GM21529 (cell line): ENCODE measurements around the gene PIAS3.
"Not testable (repeated sequence)": the region's sequence is repeated elsewhere in the genome, so short reads cannot be mapped to it uniquely, and the experiment has no call there.

Experiments used
- ATAC-seq: cut with Tn5 transposase; IDR thresholded peaks from one replicate; pipeline ENCODE4 v1.9.1; 2021; ENCODE audit not compliant: unreplicated experiment

The PIAS3 gene

GRCh38 chr1:145826030-145826429, 32.9 kb downstream of the PIAS3 start:
- ATAC-seq: no peak

DNA sequence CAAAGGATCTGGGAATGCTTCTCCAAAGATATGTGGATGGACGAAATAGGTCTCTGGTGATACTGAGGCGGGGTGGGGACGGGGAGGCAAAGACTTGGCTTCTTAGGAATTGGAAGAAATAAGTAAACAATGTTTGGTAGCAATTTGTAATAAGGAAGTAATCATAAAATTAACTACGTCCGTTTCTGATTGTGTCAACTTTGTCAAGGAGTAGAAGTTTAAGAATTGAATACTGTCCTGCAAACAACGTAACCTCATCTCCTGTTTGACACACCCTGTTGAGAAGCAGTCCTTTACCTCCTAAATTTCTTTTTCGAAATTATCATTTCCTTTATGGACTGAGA, 34.4 kb downstream of the PIAS3 start:
- no peak for ATAC-seq

- ATAC-seq: peak; percentile 82
Observed at GRCh38 chr1:145823565-145824498, 35.0 kb downstream of the PIAS3 start, which contains the start of the genes POLR3C and RNF115. POLR3C (plus strand) TSS chr1:145824200; CDS start chr1:145825777, 1,577 bp downstream. RNF115 (minus strand) TSS chr1:145824095; CDS start chr1:145823873, 222 bp downstream.

DNA sequence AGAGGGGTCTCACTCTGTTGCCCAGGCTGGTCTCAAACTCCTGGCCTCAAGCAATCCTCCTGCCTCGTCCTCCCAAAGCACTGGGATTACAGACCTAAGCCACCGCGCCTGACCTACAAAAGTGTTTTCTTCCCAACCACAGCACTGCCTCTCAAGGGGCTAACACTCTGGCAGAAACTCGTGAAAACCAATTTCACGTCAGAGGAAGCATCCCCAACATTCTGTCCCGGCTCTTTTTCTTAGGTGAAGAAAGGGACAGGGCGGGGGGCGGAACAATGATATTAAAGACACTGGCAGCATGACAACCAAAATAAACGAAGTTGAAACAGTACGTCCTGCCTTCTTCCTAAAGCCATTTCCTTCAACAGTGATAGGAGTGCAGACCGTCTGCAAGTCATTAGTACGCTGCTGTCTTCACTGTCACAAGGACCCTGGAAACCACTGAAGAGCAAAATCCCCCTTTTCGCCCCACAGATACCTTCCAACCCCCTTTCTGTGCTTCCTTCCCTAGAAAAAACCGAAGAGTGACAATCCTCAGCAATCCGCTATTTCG, 36.0 kb downstream of the PIAS3 start:
- ATAC-seq: not testable (repeated sequence)

- not testable (repeated sequence) for ATAC-seq
Observed at GRCh38 chr1:145818095-145818494, 40.8 kb downstream of the PIAS3 start.

DNA sequence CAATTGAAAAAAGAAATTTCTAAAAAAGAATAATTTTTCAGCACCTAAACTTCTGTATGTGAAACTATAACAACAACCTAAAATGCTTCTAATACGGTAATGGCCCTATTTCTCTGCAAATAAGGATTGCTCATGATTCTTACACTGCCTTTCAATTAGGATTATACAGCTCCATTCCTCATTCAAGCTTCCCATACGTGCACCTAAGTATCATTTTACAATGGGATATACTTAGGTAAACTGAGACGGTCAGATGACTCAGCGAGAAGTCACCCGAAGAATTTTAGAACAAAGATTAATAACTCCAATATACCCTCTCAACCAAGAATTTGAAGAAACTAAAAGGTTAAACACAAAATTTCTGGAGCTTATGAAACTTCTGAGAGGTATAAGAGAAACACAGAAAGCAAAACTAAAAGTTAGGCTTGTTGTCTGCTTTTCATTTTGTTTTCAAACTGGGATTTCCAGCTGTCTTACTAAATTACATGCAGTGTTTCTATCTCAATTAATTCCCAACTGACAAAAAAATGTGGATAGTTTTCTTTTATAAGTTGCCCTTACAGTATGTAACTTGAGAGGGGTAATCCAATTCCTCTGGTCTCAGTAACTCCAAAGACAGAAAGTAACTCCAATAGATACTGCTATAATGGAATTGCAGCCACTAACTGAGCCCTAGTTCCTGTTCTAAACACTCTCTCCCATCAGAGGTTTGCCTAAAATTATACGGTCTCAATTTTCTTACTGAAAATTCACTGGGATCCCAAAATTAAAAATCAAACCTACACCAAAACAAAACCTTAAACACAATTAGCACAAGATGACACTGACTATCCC, 45.7 kb downstream of the PIAS3 start:
- not testable (repeated sequence) for ATAC-seq

- ATAC-seq: no peak
Observed at GRCh38 chr1:145806844-145807243, 52.0 kb downstream of the PIAS3 start.

DNA sequence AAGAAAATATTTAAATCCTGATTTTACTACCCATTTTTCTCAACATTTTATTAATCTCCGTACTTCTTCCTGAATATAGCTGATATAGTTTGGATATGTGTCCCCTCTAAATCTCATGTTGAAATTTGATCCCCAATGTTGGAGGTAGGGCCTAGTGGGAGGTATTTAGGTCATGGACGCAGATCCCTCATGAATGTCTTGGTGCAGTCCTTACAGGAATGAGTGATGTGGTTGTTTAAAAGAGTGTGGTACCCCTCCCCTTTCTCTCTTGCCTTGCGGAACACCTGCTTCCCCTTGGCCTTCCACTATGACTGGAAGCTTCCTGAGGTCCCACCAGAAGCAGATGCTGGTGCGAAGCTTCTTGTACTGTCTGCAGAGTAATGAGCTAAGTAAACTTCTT, 52.5 kb downstream of the PIAS3 start:
- no peak for ATAC-seq

DNA sequence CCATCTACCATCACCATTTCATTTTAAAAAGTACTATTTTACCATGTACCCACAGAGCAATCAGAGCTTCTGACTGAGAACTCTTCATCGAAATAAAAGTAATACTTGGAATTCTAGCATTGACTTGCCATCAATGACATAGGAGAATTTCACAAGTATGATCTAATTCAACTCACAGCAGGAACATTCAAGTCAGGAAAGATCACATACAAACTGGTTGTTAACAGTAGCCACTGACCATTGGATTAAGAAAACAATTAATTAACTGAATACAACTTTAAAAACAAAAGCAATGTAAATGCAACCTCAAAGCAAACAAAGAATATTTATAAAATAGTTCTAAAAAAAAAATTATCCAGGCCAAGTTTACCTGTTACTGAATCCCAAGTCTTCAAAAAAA, 53.8 kb downstream of the PIAS3 start:
- ATAC-seq: no peak

GRCh38 chr1:145804235-145805045, 54.4 kb downstream of the PIAS3 start:
- ATAC-seq: no peak

DNA sequence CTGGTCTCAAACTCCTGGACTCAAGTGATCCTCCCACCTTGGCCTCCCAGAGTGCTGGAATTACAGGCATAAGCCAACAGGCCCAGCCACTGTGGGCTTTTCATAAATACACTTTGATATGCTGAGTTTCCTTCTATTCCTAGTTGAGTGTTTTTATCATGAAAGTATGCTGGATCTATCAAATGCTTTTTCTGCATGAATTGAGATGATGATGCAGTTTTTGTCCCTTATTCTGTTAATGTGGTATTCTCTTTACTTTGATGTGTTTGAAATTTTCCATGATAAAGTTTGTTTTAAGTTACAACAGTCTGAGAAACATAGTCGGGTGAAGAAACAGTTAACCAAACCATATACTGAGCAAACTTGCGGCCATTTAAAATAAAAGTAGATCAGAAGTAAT, 59.1 kb downstream of the PIAS3 start:
- no peak for ATAC-seq
